GM19467 (cell line): ENCODE results near the gene LYPD1.
"Not testable (repeated sequence)": the region's sequence is repeated elsewhere in the genome, so short reads cannot be mapped to it uniquely, and the experiment has no call there.

Source experiments
- ATAC-seq: cut with Tn5 transposase; IDR thresholded peaks from one replicate; pipeline ENCODE4 v1.9.1; 2021; ENCODE audit warnings: mild to moderate bottlenecking, moderate library complexity; ENCODE audit not compliant: unreplicated experiment

LYPD1 gene, protein sequence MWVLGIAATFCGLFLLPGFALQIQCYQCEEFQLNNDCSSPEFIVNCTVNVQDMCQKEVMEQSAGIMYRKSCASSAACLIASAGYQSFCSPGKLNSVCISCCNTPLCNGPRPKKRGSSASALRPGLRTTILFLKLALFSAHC

GRCh38 chr2:132669908-132670495, at the start of gene LYPD1:
Gene LYPD1 (minus strand): TSS chr2:132670205. CDS start chr2:132669932, 273 bp downstream.
- no peak for ATAC-seq

GRCh38 chr2:132719480-132719879, 49.5 kb upstream of the LYPD1 start:
- ATAC-seq = no peak

DNA sequence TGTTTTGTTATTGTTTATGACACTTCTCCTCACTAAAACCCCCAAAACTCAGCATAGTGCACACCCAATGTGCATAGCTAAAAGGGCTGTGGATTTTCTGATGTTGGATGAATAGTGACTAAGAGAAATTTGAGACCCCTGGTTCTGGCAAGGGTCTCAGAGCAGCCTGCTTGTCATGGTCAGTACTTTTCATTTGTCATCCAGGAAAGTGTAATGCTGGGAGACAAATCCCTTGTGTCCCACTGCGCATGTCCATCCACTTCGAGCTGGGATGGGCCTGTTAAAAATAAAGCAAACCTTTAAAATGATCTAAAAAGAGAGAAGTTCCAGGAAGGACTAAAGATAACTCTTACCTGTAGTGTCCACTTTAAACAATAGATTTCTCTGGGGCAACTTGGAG, 46.9 kb upstream of the LYPD1 start:
- ATAC-seq = no peak

DNA sequence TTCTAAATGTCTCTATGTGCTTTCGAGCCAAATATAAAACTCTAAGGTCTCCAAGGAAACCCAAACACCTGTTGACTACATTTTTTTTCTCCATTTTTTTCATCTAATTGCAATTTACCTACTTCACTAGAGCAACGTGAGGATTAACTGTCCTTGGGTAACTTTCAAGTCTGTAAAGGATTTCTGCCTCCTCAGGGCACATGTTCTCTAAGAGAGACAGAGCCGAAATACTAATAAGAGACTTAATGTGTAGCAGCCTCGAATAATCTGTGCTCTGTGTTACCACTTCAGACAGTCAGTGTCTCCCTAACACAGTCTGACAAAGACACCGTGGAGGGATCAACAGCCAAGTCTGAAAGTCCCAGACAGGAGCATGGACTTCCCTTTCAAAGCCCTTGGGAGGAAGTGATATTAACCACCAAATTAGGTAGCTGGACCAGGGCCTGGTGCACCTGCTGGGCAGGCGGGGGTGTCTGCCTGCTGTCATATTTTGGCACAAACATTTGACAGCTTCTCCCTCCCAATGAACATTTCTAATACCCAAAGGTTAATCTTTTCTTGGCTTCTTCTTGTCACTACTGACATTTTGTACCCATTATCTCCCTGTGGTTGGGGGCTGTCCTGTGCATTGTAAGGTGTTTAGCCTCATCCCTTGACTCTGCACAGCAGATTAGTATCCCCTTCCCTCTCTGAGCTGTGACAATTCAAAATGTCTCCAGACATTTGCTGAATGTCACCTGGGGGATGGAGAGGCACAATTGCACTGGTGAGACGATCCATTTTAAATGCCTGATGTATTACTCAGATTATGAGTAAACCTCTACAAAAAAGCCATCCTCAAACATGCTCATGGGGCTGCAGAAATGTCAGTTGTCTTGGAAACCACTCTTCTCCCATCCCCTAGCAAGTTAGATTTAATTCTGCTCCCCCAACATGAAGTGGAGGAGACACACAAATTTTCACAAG, 45.7 kb upstream of the LYPD1 start:
- no peak for ATAC-seq

DNA sequence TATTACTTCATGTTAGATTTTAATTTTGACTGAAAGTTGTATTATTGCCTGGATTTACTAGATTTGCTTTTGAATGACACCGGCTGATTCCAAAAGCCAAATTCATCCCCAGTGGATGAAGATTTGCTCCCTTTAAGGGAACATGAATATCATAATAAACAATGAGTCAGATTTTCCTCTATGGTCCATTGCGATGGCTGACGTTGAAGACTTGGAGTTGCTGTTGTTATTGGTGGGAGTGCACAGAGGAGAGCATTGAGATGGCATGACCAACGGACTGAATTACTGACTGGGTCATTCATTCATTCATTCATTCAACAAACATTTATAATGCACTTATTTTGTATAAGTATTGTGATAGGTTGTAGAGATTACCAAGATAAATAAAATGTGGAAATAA, 33.4 kb upstream of the LYPD1 start:
- no peak for ATAC-seq

GRCh38 chr2:132701810-132702209, 31.8 kb upstream of the LYPD1 start:
- ATAC-seq = no peak

- ATAC-seq = not testable (repeated sequence)
These were observed 29.8 kb upstream of the LYPD1 start for GRCh38 chr2:132699802-132700201.

- not testable (repeated sequence) for ATAC-seq
These were observed 28.3 kb upstream of the LYPD1 start for GRCh38 chr2:132698347-132698746.

- ATAC-seq = no peak
These were observed 27.7 kb upstream of the LYPD1 start for GRCh38 chr2:132697556-132698205.

- ATAC-seq = no peak
These were observed 22.8 kb upstream of the LYPD1 start for GRCh38 chr2:132692816-132693215.

GRCh38 chr2:132691556-132691955, 21.6 kb upstream of the LYPD1 start:
- no peak for ATAC-seq

- no peak for ATAC-seq
These were observed 20.8 kb upstream of the LYPD1 start for GRCh38 chr2:132690664-132691303.

GRCh38 chr2:132681766-132682165, 11.8 kb upstream of the LYPD1 start:
- ATAC-seq = no peak

- ATAC-seq = no peak
These were observed 10.5 kb upstream of the LYPD1 start for GRCh38 chr2:132680544-132680943.

- ATAC-seq = no peak
These were observed 8.5 kb upstream of the LYPD1 start for GRCh38 chr2:132678483-132678882.

DNA sequence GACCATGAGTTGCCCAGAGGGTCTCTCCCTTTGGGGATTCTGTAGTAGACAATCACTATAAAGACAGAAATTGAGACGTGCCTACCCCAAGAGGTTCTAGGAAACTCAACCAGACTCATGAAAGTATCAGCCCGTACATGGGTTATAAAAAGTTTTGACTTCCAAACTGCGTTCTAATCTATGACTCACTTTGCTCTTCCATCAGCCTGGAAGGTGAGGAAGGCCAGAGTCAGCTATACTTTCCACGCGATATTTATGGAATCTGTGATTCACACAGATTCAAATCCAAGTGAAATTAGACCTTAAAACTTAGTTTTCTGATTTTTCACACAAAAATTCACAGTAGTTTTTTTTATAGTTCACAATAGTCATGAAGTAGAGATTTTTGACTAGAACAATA, 7.7 kb upstream of the LYPD1 start:
- no peak for ATAC-seq

GRCh38 chr2:132676999-132677398, 7.0 kb upstream of the LYPD1 start:
- no peak for ATAC-seq

DNA sequence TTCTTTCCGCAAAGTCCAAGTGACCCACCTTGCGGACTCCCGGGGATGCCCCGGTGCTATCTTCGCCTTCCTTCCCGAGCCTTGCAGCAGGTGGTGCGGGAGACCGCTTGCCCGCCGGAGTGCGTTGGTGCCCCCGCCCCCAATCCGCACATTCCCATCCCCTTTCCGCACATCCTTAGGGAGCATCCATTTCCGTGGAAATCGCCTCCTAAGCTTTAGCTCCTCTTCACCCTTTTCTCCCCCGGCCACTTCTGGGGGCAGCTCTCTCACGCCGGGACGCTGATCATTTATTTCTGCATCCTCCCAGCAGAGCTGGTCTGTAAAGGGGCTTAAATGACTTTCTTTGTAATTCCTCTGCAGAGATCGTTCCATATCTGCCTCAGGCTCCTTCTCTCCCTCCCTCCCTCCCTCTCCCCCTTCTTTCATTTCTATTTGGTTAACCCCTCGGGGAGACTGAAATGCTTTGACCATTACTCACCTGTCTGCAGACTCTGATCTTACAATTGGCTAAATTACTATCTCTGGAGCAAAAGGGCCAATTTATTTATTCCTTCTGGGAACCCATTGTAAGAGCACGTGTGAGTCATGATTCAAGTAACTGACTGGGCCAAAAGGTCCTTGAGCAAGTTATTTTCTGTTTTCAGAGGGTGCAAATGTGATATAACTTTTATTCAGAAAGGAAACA, 1.3 kb upstream of the LYPD1 start:
- no peak for ATAC-seq

GRCh38 chr2:132670496-132671150, 618 bp upstream of the LYPD1 start:
- ATAC-seq = no peak
